Mesenchymal stem cell (in vitro differentiated cells and primary cell): Measurements from ENCODE around the gene PSME2.

Source experiments
- DNase-seq: peaks from one replicate; pipeline ENCODE4 v3.0.0-alpha.2; 2013
- H2AFZ ChIP-seq: one replicate; pipeline ENCODE4 v1.6.1; 2013; ENCODE audit warnings: low read depth, mild to moderate bottlenecking, control low read depth, inconsistent platforms, low read length, moderate library complexity
- H2AK5ac ChIP-seq: 2 replicates; pipeline ENCODE4 v1.6.1; 2013; ENCODE audit warnings: low read length, moderate library complexity, mild to moderate bottlenecking, inconsistent platforms; ENCODE audit not compliant: severe bottlenecking
- H2BK120ac ChIP-seq: one replicate; pipeline ENCODE4 v1.6.1; 2013; ENCODE audit warnings: low read depth, mild to moderate bottlenecking, inconsistent platforms, low read length, moderate library complexity
- H2BK12ac ChIP-seq, 2 experiments: one replicate each; pipeline ENCODE4 v1.6.1; 2013; ENCODE audit warnings: inconsistent platforms in 2 of 2, low read length in 2 of 2, mild to moderate bottlenecking in 2 of 2, moderate library complexity in 2 of 2, control low read depth in 1 of 2
- H2BK15ac ChIP-seq: one replicate; pipeline ENCODE4 v1.6.1; 2013; ENCODE audit warnings: mild to moderate bottlenecking, low read depth, inconsistent platforms; ENCODE audit not compliant: poor library complexity, severe bottlenecking
- H2BK5ac ChIP-seq: 2 replicates; pipeline ENCODE4 v1.6.1; 2013; ENCODE audit warnings: low read depth, mild to moderate bottlenecking, low read length, control low read depth, inconsistent platforms; ENCODE audit not compliant: poor library complexity, severe bottlenecking
- H3K14ac ChIP-seq, 2 experiments: one replicate each; pipeline ENCODE4 v1.6.1; 2013; ENCODE audit warnings: inconsistent platforms in 2 of 2, low read length in 2 of 2, control low read depth in 1 of 2, mild to moderate bottlenecking in 1 of 2, moderate library complexity in 1 of 2
- H3K18ac ChIP-seq, 2 experiments: one replicate each; pipeline ENCODE4 v1.6.1; 2013; ENCODE audit warnings: inconsistent platforms in 2 of 2, low read length in 2 of 2, control low read depth in 1 of 2, low read depth in 1 of 2, mild to moderate bottlenecking in 1 of 2
- H3K23ac ChIP-seq, 2 experiments: one replicate each; pipeline ENCODE4 v1.6.1; 2013; ENCODE audit warnings: inconsistent platforms in 2 of 2, low read length in 2 of 2, mild to moderate bottlenecking in 2 of 2, moderate library complexity in 2 of 2, control low read depth in 1 of 2
- H3K27ac ChIP-seq: 2 replicates; pipeline ENCODE4 v1.5.1; 2013; ENCODE audit warnings: mild to moderate bottlenecking, moderate library complexity, low read length, control low read depth, inconsistent platforms; ENCODE audit not compliant: poor library complexity, severe bottlenecking
- H3K27me3 ChIP-seq, 2 experiments: 2 replicates each; pipeline versions ENCODE4 v1.6.1 to v1.7.0; 2013; ENCODE audit warnings: low read length in 2 of 2, mild to moderate bottlenecking in 2 of 2, moderate library complexity in 2 of 2, control low read depth in 1 of 2, inconsistent platforms in 1 of 2; ENCODE audit not compliant: control insufficient read depth in 1 of 2, insufficient read depth in 1 of 2
- H3K36me3 ChIP-seq, 2 experiments: 2 replicates each; pipeline versions ENCODE4 v1.6.1 to v1.7.0; 2013; ENCODE audit warnings: low read length in 2 of 2, control low read depth in 1 of 2, inconsistent platforms in 1 of 2, low read depth in 1 of 2, mild to moderate bottlenecking in 1 of 2; ENCODE audit not compliant: insufficient read depth in 2 of 2, control insufficient read depth in 1 of 2
- H3K4ac ChIP-seq, 2 experiments: one replicate each; pipeline ENCODE4 v1.6.1; 2013; ENCODE audit warnings: inconsistent platforms in 2 of 2, low read length in 2 of 2, mild to moderate bottlenecking in 2 of 2, moderate library complexity in 2 of 2, control low read depth in 1 of 2, low read depth in 1 of 2
- H3K4me1 ChIP-seq: 2 replicates; pipeline ENCODE4 v1.6.1; 2013; ENCODE audit warnings: low read depth, low read length, control low read depth; ENCODE audit not compliant: control insufficient read depth, insufficient read depth
- H3K4me2 ChIP-seq: 2 replicates; pipeline ENCODE4 v1.6.1; 2013; ENCODE audit warnings: low read length, mild to moderate bottlenecking, inconsistent platforms; ENCODE audit not compliant: poor library complexity, severe bottlenecking
- H3K4me3 ChIP-seq, 2 experiments: 2 replicates each; pipeline versions ENCODE4 v1.5.1 to v1.7.0; 2013; ENCODE audit warnings: low read length in 2 of 2, mild to moderate bottlenecking in 2 of 2, control low read depth in 1 of 2, low read depth in 1 of 2; ENCODE audit not compliant: insufficient read depth in 1 of 2
- H3K79me1 ChIP-seq: replicated peaks from 2 replicates; pipeline ENCODE4 v1.6.1; 2013; ENCODE audit warnings: mild to moderate bottlenecking, control low read depth, low read length, inconsistent platforms; ENCODE audit not compliant: poor library complexity, severe bottlenecking
- H3K9ac ChIP-seq: 2 replicates; pipeline ENCODE4 v1.7.0; 2013; ENCODE audit warnings: mild to moderate bottlenecking, low read length, moderate library complexity
- H3K9me3 ChIP-seq: 2 replicates; pipeline ENCODE4 v1.7.0; 2013; ENCODE audit warnings: mild to moderate bottlenecking, low read length; ENCODE audit not compliant: control insufficient read depth
- H4K8ac ChIP-seq: one replicate; pipeline ENCODE4 v1.6.1; 2013; ENCODE audit warnings: inconsistent platforms, mild to moderate bottlenecking, low read length, moderate library complexity
- H4K91ac ChIP-seq: one replicate; pipeline ENCODE4 v1.6.1; 2013; ENCODE audit warnings: mild to moderate bottlenecking, low read length, inconsistent platforms
- WGBS: methylation state at CpG from one replicate; pipeline ENCODE4 v1.1.7; 2013; ENCODE audit warnings: mixed read lengths; 5-methylcytosine and 5-hydroxymethylcytosine counted together

Gene PSME2

DNA sequence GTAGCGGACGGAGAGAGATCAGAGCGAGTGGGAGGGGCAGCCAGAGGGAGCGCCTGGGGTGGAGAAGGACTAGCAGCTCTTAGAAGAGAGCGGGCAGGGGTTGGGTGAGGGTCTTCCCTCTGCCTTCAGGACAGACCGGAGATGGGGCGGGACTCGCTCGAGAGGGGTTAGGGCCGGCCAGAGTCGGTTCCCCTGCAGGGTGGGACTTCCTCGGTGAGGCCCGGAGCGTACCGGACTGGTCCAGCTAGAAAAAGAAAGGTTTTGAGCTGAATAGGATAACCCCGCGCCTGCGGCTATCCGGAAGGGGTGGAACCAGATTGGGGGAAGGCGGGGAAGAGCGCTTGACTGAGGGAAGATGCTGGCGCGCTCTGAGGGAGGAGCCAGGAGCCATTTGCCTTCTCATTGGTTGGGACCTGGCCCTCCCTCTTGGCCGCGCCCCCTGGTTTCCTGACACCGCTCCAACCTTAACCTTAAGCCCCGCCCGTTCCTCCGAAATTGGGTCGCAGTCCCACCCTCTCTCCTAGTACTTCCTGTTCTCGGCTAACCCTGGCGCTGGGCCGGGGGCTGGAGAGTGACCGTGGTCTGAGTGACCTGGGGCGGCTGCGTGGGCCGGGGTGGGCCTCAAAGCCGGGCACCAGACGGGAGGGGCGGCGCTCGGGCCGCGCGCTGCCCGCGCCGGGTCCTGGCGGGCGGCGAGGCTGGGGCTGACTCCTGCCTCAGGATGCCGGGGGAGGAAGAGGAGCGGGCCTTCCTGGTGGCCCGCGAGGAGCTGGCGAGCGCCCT, 759 bp upstream of the PSME2 start, which contains the start of gene RNF31:
RNF31 (plus strand) TSS at position 521 of the 783 bp plus-strand sequence; CDS start at position 722, 201 bp downstream.
- Histone ChIP-seq H3K4me3 (peak within 1 kb of the TSS; percentile 92 to 96), H2BK5ac (no peak within 1 kb of the TSS), H3K4me2 (peak within 1 kb of the TSS; percentile 96), H3K23ac (peak within 1 kb of the TSS in 1 of 2 experiments; percentile 75), H3K18ac (peak within 1 kb of the TSS; percentile 87 to 88), H2BK120ac (peak within 1 kb of the TSS; percentile 67), H3K4ac (peak within 1 kb of the TSS; percentile 89 to 96), H4K91ac (peak within 1 kb of the TSS; percentile 66), H2AFZ (peak within 1 kb of the TSS; percentile 43), H3K79me1 (peaks cover 39% of the 10 kb centered on the region), H3K4me1 (peaks cover 18% of the 10 kb centered on the region), H4K8ac (peak within 1 kb of the TSS; percentile 85), H3K27ac (peak within 1 kb of the TSS; percentile 81), H3K36me3 (peaks cover 37 to 57% of the 10 kb centered on the region in 2 experiments), H2BK12ac (peak within 1 kb of the TSS; percentile 44 to 55), H3K9me3 (no peaks in the 10 kb centered on the region), H3K27me3 (no peaks in the 10 kb centered on the region), H2AK5ac (peak within 1 kb of the TSS; percentile 10), H3K14ac (peak within 1 kb of the TSS in 1 of 2 experiments; percentile 91), H2BK15ac (peak within 1 kb of the TSS; percentile 97), H3K9ac (peak within 1 kb of the TSS; percentile 94)
- WGBS = under 1% methylated on average over 50 of the region's 57 CpGs
- peak; percentile 98 for DNase-seq

DNA sequence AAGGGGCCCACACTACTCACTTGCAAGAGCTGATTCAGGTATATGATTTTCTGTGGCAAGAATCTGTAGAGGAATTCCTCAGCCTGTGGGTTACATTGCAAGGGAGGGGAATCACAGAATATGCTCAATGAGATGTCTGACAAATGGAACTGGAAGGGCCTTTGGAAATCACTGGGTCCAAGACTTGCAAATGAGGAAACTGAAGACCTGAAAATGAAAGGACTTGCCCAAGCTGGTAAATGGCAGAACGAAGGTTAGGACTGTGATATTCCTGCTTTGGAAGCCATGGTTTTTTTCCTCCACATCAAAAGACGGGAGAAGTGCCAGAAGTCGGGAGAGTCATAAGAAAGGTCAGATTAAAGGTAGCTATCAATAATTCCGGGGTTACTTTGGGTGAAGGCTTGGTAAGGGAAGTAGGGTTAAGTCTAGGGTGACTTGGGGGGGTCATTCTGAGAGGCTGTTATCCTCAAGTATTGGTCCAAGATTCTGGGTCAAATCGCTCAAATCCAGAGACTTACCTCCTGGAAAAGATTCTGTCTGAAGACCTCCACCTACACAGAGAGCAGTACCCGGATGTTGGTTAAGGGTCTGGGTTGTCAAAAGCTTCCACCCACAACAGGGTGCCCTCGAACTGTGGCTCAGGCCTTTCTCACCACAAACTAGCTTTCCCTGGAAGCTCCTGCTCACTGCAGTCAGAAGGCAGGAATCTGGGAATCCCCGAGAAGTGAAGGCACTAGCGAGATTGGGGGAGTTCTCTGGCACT, 539 bp downstream of the PSME2 start:
- Histone ChIP-seq H3K4me3 (peak overlapping the region; percentile 67 to 96), H3K4me1 (peaks cover 18% of the 10 kb centered on the region), H2BK15ac (peak overlapping the region; percentile 55), H3K14ac (peak overlapping the region in 1 of 2 experiments; percentile 87), H3K27me3 (no peaks in the 10 kb centered on the region), H2AFZ (peak overlapping the region; percentile 43), H3K4me2 (peak overlapping the region; percentile 76), H3K9ac (peak overlapping the region; percentile 94), H3K18ac (peak overlapping the region; percentile 41 to 87), H3K9me3 (no peaks in the 10 kb centered on the region), H2AK5ac (no peak overlapping the region), H4K8ac (no peak overlapping the region), H3K79me1 (peaks cover 29% of the 10 kb centered on the region), H3K27ac (peak overlapping the region; percentile 81), H2BK5ac (no peak overlapping the region), H3K4ac (peak overlapping the region; percentile 2 to 19), H4K91ac (peak overlapping the region; percentile 66), H3K23ac (no peak overlapping the region), H2BK120ac (no peak overlapping the region), H3K36me3 (peaks cover 26 to 44% of the 10 kb centered on the region in 2 experiments), H2BK12ac (peak overlapping the region in 1 of 2 experiments; percentile 44)
- DNase-seq = peak; percentile 92
- WGBS = 40% methylated on average over 8 of the region's 9 CpGs

DNA sequence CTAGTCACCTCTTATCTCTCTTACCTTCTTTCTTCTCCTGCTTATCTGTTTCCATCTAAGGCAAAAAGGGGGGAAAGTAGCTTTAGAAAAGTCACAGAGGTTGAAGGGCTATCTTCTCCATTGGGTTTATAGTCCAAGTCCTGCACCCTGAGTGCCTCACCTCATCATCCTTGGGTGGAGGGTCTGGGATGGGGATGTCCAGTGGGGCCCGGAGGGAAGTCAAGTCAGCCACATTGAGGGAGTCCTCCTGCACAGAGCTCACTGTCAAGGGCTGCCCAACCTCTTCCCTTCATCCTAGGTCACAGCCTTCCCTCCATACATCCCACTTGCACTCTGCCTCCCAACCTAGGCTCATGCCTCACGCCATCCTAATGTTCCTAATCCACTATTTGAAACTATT, 1.2 kb downstream of the PSME2 start:
- H3K4me2 ChIP-seq = peak overlapping the region; percentile 76
- no peaks in the 10 kb centered on the region for H3K9me3 ChIP-seq
- H3K36me3 ChIP-seq = peaks cover 19 to 37% of the 10 kb centered on the region in 2 experiments
- H2BK12ac ChIP-seq = peak overlapping the region in 1 of 2 experiments; percentile 25
- 93% methylated on average over 1 of the region's 2 CpGs for WGBS
- H3K27me3 ChIP-seq = no peaks in the 10 kb centered on the region
- peak overlapping the region; percentile 7 for H4K91ac ChIP-seq
- no peak overlapping the region for H3K23ac ChIP-seq
- H2BK15ac ChIP-seq = no peak overlapping the region
- H3K4me3 ChIP-seq = peak overlapping the region in 1 of 2 experiments; percentile 96
- peak overlapping the region; percentile 81 for H3K27ac ChIP-seq
- peak overlapping the region; percentile 30 for H2AK5ac ChIP-seq
- peak overlapping the region; percentile 94 for H3K9ac ChIP-seq
- H2BK5ac ChIP-seq = no peak overlapping the region
- no peak overlapping the region for H3K14ac ChIP-seq
- H3K18ac ChIP-seq = no peak overlapping the region
- peaks cover 18% of the 10 kb centered on the region for H3K4me1 ChIP-seq
- no peak overlapping the region for H2BK120ac ChIP-seq
- no peak overlapping the region for H4K8ac ChIP-seq
- DNase-seq = no peak
- H2AFZ ChIP-seq = no peak overlapping the region
- peaks cover 23% of the 10 kb centered on the region for H3K79me1 ChIP-seq
- no peak overlapping the region for H3K4ac ChIP-seq

DNA sequence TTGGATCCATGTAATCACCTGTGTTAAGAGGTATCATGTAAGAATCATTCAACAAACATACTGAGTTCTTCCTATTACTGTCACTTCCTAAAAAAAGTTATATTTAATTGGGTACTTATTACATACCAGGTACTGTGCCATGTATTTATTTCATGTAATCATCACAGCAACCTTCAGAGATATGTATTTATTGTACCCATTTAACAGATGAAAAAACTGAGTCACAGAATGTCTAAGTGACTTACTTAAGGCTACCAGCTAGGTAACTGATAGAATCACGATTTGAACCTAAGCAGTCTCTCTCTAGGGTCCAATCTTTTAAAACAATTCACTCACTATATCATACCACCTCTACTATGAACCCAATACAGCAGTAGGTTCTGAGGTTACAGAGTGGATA, 2.0 kb downstream of the PSME2 start:
- Histone ChIP-seq H2AK5ac (no peak overlapping the region), H3K18ac (no peak overlapping the region), H3K27me3 (no peaks in the 10 kb centered on the region), H2BK15ac (no peak overlapping the region), H4K91ac (no peak overlapping the region), H2BK5ac (no peak overlapping the region), H3K79me1 (peaks cover 19% of the 10 kb centered on the region), H3K9me3 (no peaks in the 10 kb centered on the region), H3K4me2 (no peak overlapping the region), H2BK12ac (no peak overlapping the region), H3K23ac (no peak overlapping the region), H4K8ac (no peak overlapping the region), H3K14ac (no peak overlapping the region), H3K4me3 (no peak overlapping the region), H2AFZ (no peak overlapping the region), H3K27ac (no peak overlapping the region), H2BK120ac (no peak overlapping the region), H3K4ac (no peak overlapping the region), H3K9ac (no peak overlapping the region), H3K36me3 (peaks cover 15 to 34% of the 10 kb centered on the region in 2 experiments), H3K4me1 (peaks cover 20% of the 10 kb centered on the region)
- 100% methylated on average over 1 of the region's 1 CpG for WGBS
- DNase-seq = no peak
